ENCODE data around the gene NPSR1.
"Not testable (repeated sequence)": the region's sequence is repeated elsewhere in the genome, so short reads cannot be mapped to it uniquely, and the experiment has no call there.

Gene NPSR1

GRCh38 chr7:34839645-34840044 is 181.6 kb downstream of the NPSR1 start:
- DNase-seq = no peak

GRCh38 chr7:34840176-34840785 is 182.3 kb downstream of the NPSR1 start:
- DNase-seq = no peak

GRCh38 chr7:34841326-34841725 is 183.3 kb downstream of the NPSR1 start:
- DNase-seq = no peak

- no peak for DNase-seq
These were observed 184.8 kb downstream of the NPSR1 start for GRCh38 chr7:34842782-34843181.

GRCh38 chr7:34844406-34844805 is 186.4 kb downstream of the NPSR1 start:
- no peak for DNase-seq

- no peak for DNase-seq
These were observed 187.1 kb downstream of the NPSR1 start for GRCh38 chr7:34844936-34845665.

- no peak for DNase-seq
These were observed 187.8 kb downstream of the NPSR1 start for GRCh38 chr7:34845666-34846361.

- DNase-seq = no peak
These were observed 189.0 kb downstream of the NPSR1 start for GRCh38 chr7:34846976-34847375.

- DNase-seq = no peak
These were observed 190.7 kb downstream of the NPSR1 start for GRCh38 chr7:34848670-34849069.

- no peak for DNase-seq
These were observed 191.3 kb downstream of the NPSR1 start for GRCh38 chr7:34849163-34849960.

GRCh38 chr7:34849986-34850385 is 192.0 kb downstream of the NPSR1 start:
- no peak for DNase-seq

GRCh38 chr7:34850681-34851080 is 192.7 kb downstream of the NPSR1 start:
- DNase-seq = no peak

GRCh38 chr7:34851431-34851830 is 193.4 kb downstream of the NPSR1 start:
- DNase-seq = no peak

GRCh38 chr7:34858444-34858843 is 200.4 kb downstream of the NPSR1 start:
- not testable (repeated sequence) for DNase-seq

- DNase-seq = not testable (repeated sequence)
These were observed 201.3 kb downstream of the NPSR1 start for GRCh38 chr7:34859281-34859680.

- not testable (repeated sequence) for DNase-seq
These were observed 208.2 kb downstream of the NPSR1 start for GRCh38 chr7:34866222-34866621.

- DNase-seq = not testable (repeated sequence)
These were observed 209.3 kb downstream of the NPSR1 start for GRCh38 chr7:34867341-34867740.

- DNase-seq = not testable (repeated sequence)
These were observed 210.6 kb downstream of the NPSR1 start for GRCh38 chr7:34868602-34869001.

GRCh38 chr7:34869057-34869456 is 211.0 kb downstream of the NPSR1 start:
- DNase-seq = no peak

GRCh38 chr7:34870041-34870440 is 212.0 kb downstream of the NPSR1 start:
- DNase-seq = not testable (repeated sequence)

GRCh38 chr7:34874329-34874728 is 216.3 kb downstream of the NPSR1 start:
- not testable (repeated sequence) for DNase-seq

- no peak for DNase-seq
These were observed 217.5 kb downstream of the NPSR1 start for GRCh38 chr7:34875481-34875880.

Data from NCI-H1436 (cell line).